ENCODE measurements around the gene OGA. TPM values are rescaled to one million over a fixed set of nuclear protein-coding genes. Genes with fewer than 3 reads are reported as not detected.

Gene OGA
- total and polyA plus RNA-seq, 10 donors: 65.7 to 234 (median 162) TPM

- WGBS, 5 donors: 84 to 93% (median 85%) methylated on average over 3 to 5 of the region's 5 CpGs
- Histone ChIP-seq H3K9me3 (no peaks in the 10 kb centered on the region), H3K4me3 (no peak overlapping the region), H3K36me3 (no peaks in the 10 kb centered on the region), H3K4me1 (peaks cover 0 to 15% (median 10%) of the 10 kb centered on the region in 6 donors), H3K27me3 (replicated peaks in 1 of 7) (peaks cover 0 to 93% (median 52%) of the 10 kb centered on the region in 7 donors), H3K27ac (no peak overlapping the region)
- TF ChIP-seq POLR2A (IDR thresholded peaks at IDR 0.05) (no peak), POLR2AphosphoS5 (IDR thresholded peaks at IDR 0.05) (no peak), CTCF (IDR thresholded peaks at IDR 0.05 in 8 of 11, conservative IDR thresholded peaks at IDR 0.05 in 3 of 11) (no peak)
- intact Hi-C loops (cut with DNase I; ENCODE audit: low total_unique reads): no loop called here
- no peak for DNase-seq
Measured at GRCh38 chr10:101769541-101770180, 48.6 kb downstream of the OGA start.

- Histone ChIP-seq H3K27ac (no peak overlapping the region), H3K4me3 (no peak overlapping the region), H3K4me1 (peaks cover 0 to 6% (median 2%) of the 10 kb centered on the region in 6 donors), H3K9me3 (no peaks in the 10 kb centered on the region), H3K36me3 (no peaks in the 10 kb centered on the region), H3K27me3 (replicated peaks in 1 of 7) (peaks cover 0 to 84% (median 43%) of the 10 kb centered on the region in 7 donors)
- DNase-seq: no peak
- intact Hi-C loops (cut with DNase I; ENCODE audit: low total_unique reads): no loop called here
- WGBS, 5 donors: 68 to 87% (median 76%) methylated on average over 6 to 8 of the region's 8 CpGs
- TF ChIP-seq POLR2AphosphoS5 (IDR thresholded peaks at IDR 0.05) (no peak), POLR2A (IDR thresholded peaks at IDR 0.05) (no peak), CTCF (IDR thresholded peaks at IDR 0.05 in 8 of 11, conservative IDR thresholded peaks at IDR 0.05 in 3 of 11) (no peak)
Measured at GRCh38 chr10:101768791-101769170, 49.5 kb downstream of the OGA start.

- DNase-seq: no peak
- no peak overlapping the region for H3K27ac ChIP-seq
- no peaks in the 10 kb centered on the region for H3K9me3 ChIP-seq
- H3K27me3 ChIP-seq (replicated peaks in 1 of 7): peaks cover 0 to 79% (median 37%) of the 10 kb centered on the region in 7 donors
- WGBS, 5 donors: 52 to 79% (median 67%) methylated on average over 12 to 14 of the region's 14 CpGs
- no peaks in the 10 kb centered on the region for H3K36me3 ChIP-seq
- no peak overlapping the region for H3K4me3 ChIP-seq
- TF ChIP-seq POLR2A (IDR thresholded peaks at IDR 0.05): no peak
- TF ChIP-seq POLR2AphosphoS5 (IDR thresholded peaks at IDR 0.05): no peak
- TF ChIP-seq CTCF (IDR thresholded peaks at IDR 0.05 in 8 of 11, conservative IDR thresholded peaks at IDR 0.05 in 3 of 11): no peak
- intact Hi-C loops (cut with DNase I; ENCODE audit: low total_unique reads): no loop called here
- H3K4me1 ChIP-seq: peaks cover 0 to 2% (median 0%) of the 10 kb centered on the region in 6 donors
Measured at GRCh38 chr10:101767966-101768790, 50.1 kb downstream of the OGA start.

- WGBS, 5 donors: 47 to 67% (median 52%) methylated on average over 6 of the region's 6 CpGs
- DNase-seq: no peak
- H3K27me3 ChIP-seq (replicated peaks in 1 of 7): peaks cover 0 to 76% (median 31%) of the 10 kb centered on the region in 7 donors
- no peaks in the 10 kb centered on the region for H3K36me3 ChIP-seq
- no peaks in the 10 kb centered on the region for H3K9me3 ChIP-seq
- intact Hi-C loops (cut with DNase I; ENCODE audit: low total_unique reads): no loop called here
- no peak overlapping the region for H3K27ac ChIP-seq
- TF ChIP-seq CTCF (IDR thresholded peaks at IDR 0.05 in 8 of 11, conservative IDR thresholded peaks at IDR 0.05 in 3 of 11): no peak
- TF ChIP-seq POLR2A (IDR thresholded peaks at IDR 0.05): no peak
- no peak for TF ChIP-seq POLR2AphosphoS5 (IDR thresholded peaks at IDR 0.05)
- no peaks in the 10 kb centered on the region for H3K4me1 ChIP-seq
- no peak overlapping the region for H3K4me3 ChIP-seq
Measured at GRCh38 chr10:101767600-101767945, 50.7 kb downstream of the OGA start.
